Measurements from ENCODE around the gene CCT6A. TPM values are rescaled to one million over a fixed set of nuclear protein-coding genes. Genes with fewer than 3 reads are reported as not detected.

CCT6A gene
- total RNA-seq, 2 experiments from 2014 or later, result 231 to 239 TPM

- ChIA-PET CTCF (interaction anchor here (0.7 to 1.5 kb wide), 5 partner anchors 12 to 52 kb away, joined by 3 to 7 read pairs (median 4); partner anchors contain the start of gene SUMF2), POLR2A (interaction anchor here (0.7 to 1.9 kb wide), 7 partner anchors 10 to 38 kb away, joined by 3 to 18 read pairs (median 7); partner anchors contain the start of gene SUMF2)
- ATAC-seq (no peak), DNase-seq (no peak)
- no peak for TF ChIP-seq CTCF (IDR thresholded peaks at IDR 0.05)
- peak overlapping the region; percentile 94 for H3K27ac Mint-ChIP-seq
- peaks cover 41% of the 10 kb centered on the region for H3K36me3 Mint-ChIP-seq (ENCODE audit: low read depth)
- peak overlapping the region; percentile 94 for H3K4me3 Mint-ChIP-seq
- H3K9me3 Mint-ChIP-seq, result no peaks in the 10 kb centered on the region
- intact Hi-C loops (cut with micrococcal nuclease), result loop anchor here (1.0 to 5.0 kb wide), 2 partner anchors 13 to 56 kb away; partner anchors contain the start of genes CHCHD2 and SUMF2
- peaks cover 43% of the 10 kb centered on the region for H3K4me1 Mint-ChIP-seq (ENCODE audit: low read depth)
- no peaks in the 10 kb centered on the region for H3K27me3 Mint-ChIP-seq
Measured at GRCh38 chr7:56051053-56051338, 569 bp upstream of the CCT6A start.

- Mint-ChIP-seq H3K4me1 (ENCODE audit: low read depth) (peaks cover 50% of the 10 kb centered on the region), H3K4me3 (peak overlapping the region; percentile 94), H3K27me3 (no peaks in the 10 kb centered on the region), H3K27ac (peak overlapping the region; percentile 55), H3K9me3 (no peaks in the 10 kb centered on the region), H3K36me3 (ENCODE audit: low read depth) (peaks cover 55% of the 10 kb centered on the region)
- DNase-seq, result no peak
- ATAC-seq, result no peak
- intact Hi-C loops (cut with micrococcal nuclease), result loop anchor here (5.0 kb wide), 1 partner anchor 54 kb away; the partner anchor contains the start of gene CHCHD2
- no peak for TF ChIP-seq CTCF (IDR thresholded peaks at IDR 0.05)
- CTCF ChIA-PET, result interaction anchor here (0.8 to 2.5 kb wide), 3 partner anchors 10 to 20 kb away, joined by 5 to 16 read pairs (median 5); no protein-coding TSS in a partner anchor
- POLR2A ChIA-PET, result interaction anchor here (2.0 kb wide), 2 partner anchors 9 to 11 kb away, joined by 7 to 9 read pairs; partner anchors contain the start of gene SUMF2
Measured at GRCh38 chr7:56053379-56053778, 1.8 kb downstream of the CCT6A start.

- H3K4me1 Mint-ChIP-seq (ENCODE audit: low read depth), result peaks cover 52% of the 10 kb centered on the region
- no peaks in the 10 kb centered on the region for H3K27me3 Mint-ChIP-seq
- intact Hi-C loops (cut with micrococcal nuclease), result loop anchor here (5.0 kb wide), 1 partner anchor 53 kb away; the partner anchor contains the start of gene CHCHD2
- H3K4me3 Mint-ChIP-seq, result peak overlapping the region; percentile 58
- no peak for ATAC-seq
- peaks cover 60% of the 10 kb centered on the region for H3K36me3 Mint-ChIP-seq (ENCODE audit: low read depth)
- no peak for DNase-seq
- peak overlapping the region; percentile 76 for H3K27ac Mint-ChIP-seq
- POLR2A ChIA-PET, result interaction anchor here (2.0 kb wide), 2 partner anchors 9 to 10 kb away, joined by 7 to 9 read pairs; partner anchors contain the start of gene SUMF2
- H3K9me3 Mint-ChIP-seq, result no peaks in the 10 kb centered on the region
- CTCF ChIA-PET, result interaction anchor here (0.8 to 2.5 kb wide), 4 partner anchors 9 to 49 kb away, joined by 5 to 16 read pairs (median 5); no protein-coding TSS in a partner anchor
- TF ChIP-seq CTCF (IDR thresholded peaks at IDR 0.05), result no peak
Measured at GRCh38 chr7:56053993-56054392, 2.4 kb downstream of the CCT6A start.

- intact Hi-C loops (cut with micrococcal nuclease), result no loop called here
- peaks cover 60% of the 10 kb centered on the region for H3K36me3 Mint-ChIP-seq (ENCODE audit: low read depth)
- ChIA-PET POLR2A (interaction anchor here (1.2 to 2.1 kb wide), 3 partner anchors 9 to 12 kb away, joined by 4 to 8 read pairs (median 7); partner anchors contain the start of genes CCT6A and PSPH), CTCF (interaction anchor here (1.3 to 4.8 kb wide), 3 partner anchors 8 to 12 kb away, joined by 5 to 47 read pairs (median 7); partner anchors contain the start of genes CCT6A and PSPH)
- ATAC-seq (peak; percentile 18), DNase-seq (peak; percentile 16)
- peaks cover 50% of the 10 kb centered on the region for H3K4me1 Mint-ChIP-seq (ENCODE audit: low read depth)
- no peak for TF ChIP-seq CTCF (IDR thresholded peaks at IDR 0.05)
- H3K27ac Mint-ChIP-seq, result peak overlapping the region; percentile 91
- peak overlapping the region; percentile 22 for H3K4me3 Mint-ChIP-seq
- no peaks in the 10 kb centered on the region for H3K27me3 Mint-ChIP-seq
- H3K9me3 Mint-ChIP-seq, result no peaks in the 10 kb centered on the region
Measured at GRCh38 chr7:56062382-56062781, 10.8 kb downstream of the CCT6A start.

GRCh38 chr7:56063500-56063881, 11.9 kb downstream of the CCT6A start:
- ATAC-seq (no peak), DNase-seq (no peak)
- no peak for TF ChIP-seq CTCF (IDR thresholded peaks at IDR 0.05)
- H3K27ac Mint-ChIP-seq, result peak overlapping the region; percentile 95
- H3K9me3 Mint-ChIP-seq, result no peaks in the 10 kb centered on the region
- intact Hi-C loops (cut with micrococcal nuclease), result no loop called here
- ChIA-PET POLR2A (interaction anchor here (1.1 to 2.3 kb wide), 7 partner anchors 10 to 34 kb away, joined by 3 to 18 read pairs (median 7); partner anchors contain the start of genes CCT6A and PSPH), CTCF (interaction anchor here (1.1 to 4.8 kb wide), 4 partner anchors 10 to 12 kb away, joined by 4 to 47 read pairs (median 6); partner anchors contain the start of genes CCT6A and PSPH)
- peaks cover 53% of the 10 kb centered on the region for H3K36me3 Mint-ChIP-seq (ENCODE audit: low read depth)
- H3K27me3 Mint-ChIP-seq, result no peaks in the 10 kb centered on the region
- peaks cover 44% of the 10 kb centered on the region for H3K4me1 Mint-ChIP-seq (ENCODE audit: low read depth)
- peak overlapping the region; percentile 86 for H3K4me3 Mint-ChIP-seq
